GM23338 (cell line): Measurements from ENCODE around the gene ELOVL6.

Experiments
- CTCF ChIP-seq, 2 experiments: fragments of 200-600 bp in 1 of 2; sonication (generic) in 1 of 2; conservative IDR thresholded peaks; 2 replicates each; pipeline versions ENCODE4 v1.5.1 to v1.6.1; 2016 to 2017; ENCODE audit warnings: antibody characterized with exemption in 2 of 2, low read depth in 2 of 2, mild to moderate bottlenecking in 2 of 2, moderate library complexity in 1 of 2
- EZH2phosphoT487 ChIP-seq: fragments of 200-600 bp; sonication (generic); IDR thresholded peaks from one replicate; pipeline ENCODE4 v1.8.1; 2018; ENCODE audit warnings: antibody characterized with exemption; ENCODE audit not compliant: unreplicated experiment

- TF ChIP-seq CTCF (conservative IDR thresholded peaks at IDR 0.05; ENCODE audit: low read depth in 2 of 2) (no peak), EZH2phosphoT487 (no peak)
Observed at GRCh38 chr4:110137829-110138228, 60.6 kb downstream of the ELOVL6 start.
